B cell (primary cell): ENCODE results near the gene UNC5C.

Source experiments
- EZH2 ChIP-seq: IDR thresholded peaks from 2 replicates; pipeline ENCODE4 v1.6.1; 2012; ENCODE audit warnings: borderline replicate concordance, low read depth, mild to moderate bottlenecking, moderate library complexity, low read length; ENCODE audit not compliant: insufficient read depth, poor library complexity, severe bottlenecking
- TF ChIP-seq, protein P1 (sequence below): fragments of 200-600 bp; IDR thresholded peaks from one replicate; pipeline ENCODE4 v1.8.0; 2022; ENCODE audit warnings: antibody characterized with exemption, mild to moderate bottlenecking

GRCh38 chr4:95314573-95314972 is 234.2 kb downstream of the UNC5C start:
- TF ChIP-seq, protein P1, sequence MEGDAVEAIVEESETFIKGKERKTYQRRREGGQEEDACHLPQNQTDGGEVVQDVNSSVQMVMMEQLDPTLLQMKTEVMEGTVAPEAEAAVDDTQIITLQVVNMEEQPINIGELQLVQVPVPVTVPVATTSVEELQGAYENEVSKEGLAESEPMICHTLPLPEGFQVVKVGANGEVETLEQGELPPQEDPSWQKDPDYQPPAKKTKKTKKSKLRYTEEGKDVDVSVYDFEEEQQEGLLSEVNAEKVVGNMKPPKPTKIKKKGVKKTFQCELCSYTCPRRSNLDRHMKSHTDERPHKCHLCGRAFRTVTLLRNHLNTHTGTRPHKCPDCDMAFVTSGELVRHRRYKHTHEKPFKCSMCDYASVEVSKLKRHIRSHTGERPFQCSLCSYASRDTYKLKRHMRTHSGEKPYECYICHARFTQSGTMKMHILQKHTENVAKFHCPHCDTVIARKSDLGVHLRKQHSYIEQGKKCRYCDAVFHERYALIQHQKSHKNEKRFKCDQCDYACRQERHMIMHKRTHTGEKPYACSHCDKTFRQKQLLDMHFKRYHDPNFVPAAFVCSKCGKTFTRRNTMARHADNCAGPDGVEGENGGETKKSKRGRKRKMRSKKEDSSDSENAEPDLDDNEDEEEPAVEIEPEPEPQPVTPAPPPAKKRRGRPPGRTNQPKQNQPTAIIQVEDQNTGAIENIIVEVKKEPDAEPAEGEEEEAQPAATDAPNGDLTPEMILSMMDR = no peak
- no peak for TF ChIP-seq EZH2
